Islet precursor cell (in vitro differentiated cells): ENCODE results near the gene THAP4.

Experiments
- DNase-seq: peaks from one replicate; pipeline ENCODE4 v3.0.0-alpha.2; 2018

Gene THAP4

GRCh38 chr2:241637795-241638660 is 1.1 kb upstream of the THAP4 start:
- DNase-seq = no peak

- DNase-seq = no peak
These were observed 558 bp downstream of the THAP4 start for GRCh38 chr2:241636182-241637017.

DNA sequence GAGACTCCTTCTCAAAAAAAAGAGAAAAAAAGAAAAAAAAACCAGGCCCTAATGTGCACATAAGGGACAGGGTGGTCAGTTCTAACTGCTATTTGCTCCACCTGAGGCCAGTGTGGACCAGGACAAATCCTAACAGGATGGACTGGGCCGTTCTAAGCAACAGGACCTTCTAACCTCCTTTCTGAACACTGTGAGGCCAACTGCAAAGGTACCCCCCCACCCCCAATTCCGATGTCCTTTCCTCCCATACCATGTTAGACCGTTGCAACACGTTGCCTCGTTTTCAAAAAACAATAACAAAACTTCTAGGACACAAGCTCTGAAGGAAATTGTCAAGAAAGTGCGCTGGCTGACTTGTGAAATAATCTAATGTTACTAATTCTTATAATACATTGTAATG is 1.2 kb downstream of the THAP4 start:
- DNase-seq = no peak

DNA sequence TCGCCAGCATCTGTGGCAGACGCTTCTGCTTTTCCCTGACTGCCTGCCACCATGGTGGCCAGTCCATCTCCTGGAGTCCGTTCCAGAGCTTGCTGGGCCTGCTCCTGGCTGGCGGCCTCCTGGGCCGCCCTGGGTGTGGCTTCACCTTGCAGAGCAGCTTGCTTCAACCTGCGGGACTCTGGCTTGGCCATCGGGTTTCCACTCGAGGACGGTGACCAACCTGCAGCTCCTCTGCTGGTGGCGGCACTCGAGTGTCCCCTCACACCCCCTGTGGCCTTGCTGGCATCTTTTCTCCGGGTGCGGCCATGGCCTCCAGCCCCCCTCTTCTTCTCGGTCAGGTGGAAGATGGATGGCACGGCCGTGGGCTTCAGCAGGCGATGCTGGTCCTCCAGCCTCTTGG is 3.4 kb downstream of the THAP4 start:
- no peak for DNase-seq

- no peak for DNase-seq
These were observed 4.3 kb downstream of the THAP4 start for GRCh38 chr2:241632478-241633325.

DNA sequence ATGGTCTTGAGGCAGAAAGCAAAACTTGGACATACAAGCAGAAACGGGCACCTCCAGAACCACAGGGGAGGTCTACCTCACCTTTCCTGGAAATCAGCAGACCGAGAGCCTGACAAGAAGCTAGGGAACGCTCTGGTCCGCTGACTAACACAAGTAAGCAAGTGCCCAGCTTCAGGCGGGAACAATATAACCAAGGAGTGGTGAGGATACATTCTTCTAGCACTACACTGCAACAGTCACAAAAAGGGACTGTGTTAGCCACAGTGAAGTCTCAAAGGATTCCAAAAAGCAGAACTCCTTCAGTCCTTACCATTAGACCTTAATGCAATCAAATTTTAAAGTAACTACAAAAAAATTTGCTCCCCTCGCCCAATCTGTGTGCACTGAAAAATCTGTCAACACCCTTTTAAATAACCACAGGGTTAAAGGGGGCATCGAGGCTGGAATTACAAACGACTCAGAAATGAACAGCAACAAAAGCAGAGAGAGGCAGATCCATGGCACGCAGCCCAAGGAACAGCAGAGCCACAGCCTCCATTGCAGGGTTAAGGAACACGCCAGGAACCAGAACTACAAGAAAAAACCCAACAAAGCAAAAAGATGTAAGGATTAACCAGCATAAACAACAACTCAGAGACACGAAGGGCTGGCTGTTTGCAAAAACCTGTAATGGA is 7.1 kb downstream of the THAP4 start:
- DNase-seq = no peak

DNA sequence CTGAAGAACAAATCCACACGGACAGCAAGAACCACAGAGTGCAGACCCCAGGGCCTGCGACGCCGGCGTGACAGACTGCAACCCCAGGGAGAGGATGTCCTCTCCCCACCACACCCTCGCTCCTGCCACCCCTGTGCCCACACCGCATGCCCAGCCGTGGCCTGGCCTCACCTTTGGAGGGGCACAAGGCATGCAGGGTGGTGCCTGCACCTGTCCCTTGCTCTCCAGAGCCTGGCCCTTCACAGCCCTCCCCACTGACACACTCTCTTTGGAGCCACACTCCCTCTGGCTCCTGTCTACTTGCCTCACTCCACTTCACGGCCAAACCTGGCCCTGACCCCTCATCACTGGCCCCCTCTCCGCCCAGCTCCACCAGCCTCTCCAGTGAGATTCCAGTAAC is 9.3 kb downstream of the THAP4 start:
- no peak for DNase-seq

DNA sequence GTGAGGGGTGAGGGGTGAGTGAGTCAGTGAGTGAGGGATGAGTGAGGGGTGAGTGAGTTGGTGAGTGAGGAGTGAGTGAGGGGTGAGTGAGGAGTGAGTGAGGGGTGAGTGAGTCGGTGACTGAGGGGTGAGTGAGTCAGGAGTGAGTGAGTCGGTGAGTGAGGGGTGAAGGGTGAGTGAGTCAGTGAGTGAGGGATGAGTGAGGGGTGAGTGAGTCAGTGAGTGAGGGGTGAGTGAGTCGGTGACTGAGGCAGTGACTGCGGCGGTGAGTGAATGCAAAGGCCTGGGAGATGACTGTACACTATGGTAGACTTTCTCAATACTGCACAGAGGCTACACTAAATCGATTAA is 16.6 kb downstream of the THAP4 start:
- DNase-seq = no peak

DNA sequence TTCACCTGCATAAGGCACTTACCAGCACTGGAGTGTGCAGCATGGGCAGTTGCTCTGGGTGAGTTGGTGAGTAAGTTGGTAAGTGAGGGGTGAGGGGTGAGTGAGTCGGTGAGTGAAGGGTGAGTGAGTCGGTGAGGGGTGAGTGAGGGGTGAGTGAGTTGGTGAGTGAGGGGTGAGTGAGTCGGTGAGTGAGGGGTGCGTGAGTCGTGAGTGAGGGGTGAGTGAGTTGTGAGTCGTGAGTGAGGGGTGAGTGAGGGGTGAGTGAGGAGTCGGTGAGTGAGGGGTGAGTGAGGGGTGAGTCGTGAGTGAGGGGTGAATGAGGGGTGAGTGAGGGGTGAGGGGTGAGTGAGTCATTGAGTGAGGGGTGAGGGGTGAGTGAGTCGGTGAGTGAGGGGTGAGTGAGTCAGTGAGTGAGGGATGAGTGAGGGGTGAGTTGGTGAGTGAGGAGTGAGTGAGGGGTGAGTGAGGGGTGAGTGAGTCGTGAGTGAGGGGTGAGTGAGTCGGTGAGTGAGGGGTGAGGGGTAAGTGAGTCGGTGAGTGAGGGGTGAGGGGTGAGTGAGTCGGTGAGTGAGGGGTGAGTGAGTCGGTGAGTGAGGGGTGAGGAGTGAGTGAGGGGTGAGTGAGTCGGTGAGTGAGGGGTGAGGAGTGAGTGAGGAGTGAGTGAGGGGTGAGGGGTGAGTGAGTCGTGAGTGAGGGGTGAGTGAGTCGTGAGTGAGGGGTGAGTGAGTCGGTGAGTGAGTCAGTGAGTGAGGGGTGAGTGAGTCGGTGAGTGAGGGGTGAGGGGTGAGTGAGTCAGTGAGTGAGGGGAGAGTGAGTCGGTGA is 17.1 kb downstream of the THAP4 start:
- DNase-seq = no peak

GRCh38 chr2:241618829-241619228 is 18.1 kb downstream of the THAP4 start:
- DNase-seq = no peak

- DNase-seq = no peak
These were observed 18.6 kb downstream of the THAP4 start for GRCh38 chr2:241618296-241618805.

GRCh38 chr2:241617431-241618154 is 19.4 kb downstream of the THAP4 start:
- DNase-seq = no peak

GRCh38 chr2:241616168-241617125 is 20.5 kb downstream of the THAP4 start:
- no peak for DNase-seq

- DNase-seq = no peak
These were observed 21.4 kb downstream of the THAP4 start for GRCh38 chr2:241615522-241616052.

DNA sequence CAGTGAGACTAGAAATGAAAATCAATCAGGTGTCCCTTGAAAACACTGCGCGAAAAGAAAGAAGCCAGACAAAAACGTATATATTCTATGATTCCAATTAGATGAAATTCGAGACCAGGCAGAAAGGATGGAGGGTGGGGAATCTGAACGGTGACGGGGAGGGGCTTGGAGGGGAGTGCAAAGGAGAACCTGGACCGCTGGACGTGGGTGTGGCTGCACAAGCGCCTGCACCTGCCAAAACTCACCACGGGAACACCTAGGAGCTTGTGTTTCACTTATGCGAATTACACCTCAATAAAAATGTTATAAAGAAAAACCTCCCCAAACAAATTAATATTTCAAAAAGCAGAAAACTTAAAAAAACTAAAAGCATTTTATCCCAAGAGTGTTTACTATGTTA is 21.9 kb downstream of the THAP4 start:
- DNase-seq = no peak

DNA sequence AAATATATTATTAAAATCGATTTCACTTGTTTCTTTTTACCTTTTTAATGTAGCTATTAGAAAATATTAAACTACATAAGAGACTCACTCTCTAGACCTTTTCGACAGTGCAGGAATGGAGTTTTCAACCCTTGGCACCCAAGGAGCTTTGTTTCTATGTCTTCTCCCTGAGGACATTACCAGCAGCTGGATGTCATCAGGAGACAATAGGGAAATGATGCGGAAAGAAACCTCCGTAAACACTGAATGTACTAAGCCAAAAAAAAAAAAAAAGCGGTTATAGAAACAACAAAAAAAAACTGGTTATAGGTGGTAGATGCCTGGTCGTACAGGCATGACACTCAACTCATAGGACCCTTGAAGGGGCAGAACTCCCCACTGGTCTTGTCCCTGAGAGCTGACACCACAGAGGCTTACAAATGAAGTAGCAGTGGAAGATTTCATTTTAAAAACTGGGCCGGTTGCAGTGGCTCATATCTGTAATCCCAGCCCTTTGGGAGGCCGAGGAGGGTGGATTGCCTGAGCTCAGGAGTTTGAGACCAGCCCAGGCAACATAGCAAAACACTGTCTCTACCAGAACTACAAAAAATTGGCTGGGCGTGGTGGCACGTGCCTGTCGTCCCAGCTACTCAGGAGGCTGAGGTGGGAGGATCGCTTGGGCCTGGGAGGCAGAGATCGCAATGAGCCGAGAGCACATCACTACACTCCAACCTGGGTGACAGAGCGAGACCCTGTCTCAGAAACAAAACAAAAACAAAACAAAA is 23.8 kb downstream of the THAP4 start:
- no peak for DNase-seq

DNA sequence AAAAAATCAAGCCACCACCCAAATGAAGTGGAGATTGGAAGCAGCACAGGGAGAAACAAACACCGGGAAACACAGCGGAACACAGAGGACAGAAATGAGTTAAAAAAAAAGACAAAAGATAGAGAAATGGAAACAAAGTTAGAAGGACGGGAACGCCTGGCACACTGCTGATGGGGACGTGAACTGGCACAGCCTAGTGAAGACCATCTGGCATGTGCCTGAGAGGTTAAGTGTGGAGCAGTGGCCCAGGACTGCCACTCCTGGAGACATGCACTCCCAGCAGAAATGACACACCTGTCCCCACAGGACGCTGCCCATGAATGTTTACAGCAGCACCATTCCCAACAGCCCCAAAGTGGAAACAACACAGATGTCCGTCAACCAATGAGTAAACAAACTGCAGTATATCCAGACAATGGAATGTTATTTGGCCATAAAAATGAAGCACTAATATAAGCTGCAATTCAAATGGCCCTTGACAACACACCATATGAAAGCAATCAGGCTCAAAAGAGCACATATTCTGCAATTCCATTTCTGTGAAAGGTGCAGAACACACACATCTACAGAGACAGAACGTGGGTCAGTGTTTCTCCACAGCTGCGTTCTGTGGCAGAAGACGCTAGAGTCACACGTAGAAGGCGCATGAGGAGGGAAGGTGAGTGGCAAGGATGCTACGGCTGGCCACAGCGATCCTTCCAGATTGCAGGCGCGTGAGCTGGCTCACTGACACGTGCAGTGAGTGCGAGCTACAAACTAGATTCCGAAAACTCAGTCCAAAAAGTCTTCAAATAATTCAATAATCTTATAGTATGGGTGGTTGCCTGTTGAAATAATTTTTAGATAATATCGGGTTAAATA is 24.6 kb downstream of the THAP4 start:
- no peak for DNase-seq

GRCh38 chr2:241611062-241611461 is 25.9 kb downstream of the THAP4 start:
- no peak for DNase-seq
